G401.6 (cell line): Measurements from ENCODE around the gene ARHGEF12.

Source experiments
- FAIRE-seq: peaks from 2 replicates; lab custom pipeline; 2012; peaks lifted over from hg19 to GRCh38; lab: Jason Lieb, UNC

Gene ARHGEF12

DNA sequence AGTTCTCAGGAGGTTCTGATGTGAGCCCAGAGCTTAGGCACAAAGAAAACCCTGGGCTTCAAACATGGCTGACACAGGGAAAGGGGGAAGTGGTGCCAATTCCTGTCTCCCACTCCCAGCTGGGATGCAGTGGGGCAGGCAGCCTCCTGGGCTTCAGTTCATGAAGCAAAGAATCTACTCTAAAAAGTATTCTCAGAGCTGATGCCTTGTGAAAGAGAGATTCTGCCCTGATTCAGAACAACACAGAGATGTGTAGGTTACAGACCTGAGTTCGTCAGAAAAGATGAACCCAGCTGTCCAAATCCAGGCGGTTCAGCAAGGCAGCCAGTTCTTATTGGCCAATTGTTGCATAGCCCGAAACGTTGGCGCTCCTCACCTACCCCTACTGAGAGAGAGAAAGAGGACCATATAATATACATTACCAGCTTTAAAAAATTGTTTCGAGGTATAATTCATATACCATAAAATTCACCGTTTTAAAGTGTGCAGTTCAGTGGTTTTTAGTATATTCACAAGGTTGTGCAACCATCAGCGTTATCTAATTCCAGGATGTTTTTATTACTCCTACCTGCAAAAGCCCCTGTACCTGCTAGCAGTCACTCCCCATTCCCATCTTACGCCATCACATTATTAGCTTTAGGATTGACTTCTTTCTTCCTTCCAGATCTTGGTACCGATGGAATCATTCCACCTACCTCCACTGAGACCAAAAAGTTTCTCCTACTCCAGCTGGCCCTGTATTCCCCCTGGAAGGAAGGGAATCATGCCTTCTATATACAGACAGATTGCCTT, 18.3 kb upstream of the ARHGEF12 start:
- FAIRE-seq, result no peak

- no peak for FAIRE-seq
These were observed 17.3 kb upstream of the ARHGEF12 start for GRCh38 chr11:120318906-120319305.

DNA sequence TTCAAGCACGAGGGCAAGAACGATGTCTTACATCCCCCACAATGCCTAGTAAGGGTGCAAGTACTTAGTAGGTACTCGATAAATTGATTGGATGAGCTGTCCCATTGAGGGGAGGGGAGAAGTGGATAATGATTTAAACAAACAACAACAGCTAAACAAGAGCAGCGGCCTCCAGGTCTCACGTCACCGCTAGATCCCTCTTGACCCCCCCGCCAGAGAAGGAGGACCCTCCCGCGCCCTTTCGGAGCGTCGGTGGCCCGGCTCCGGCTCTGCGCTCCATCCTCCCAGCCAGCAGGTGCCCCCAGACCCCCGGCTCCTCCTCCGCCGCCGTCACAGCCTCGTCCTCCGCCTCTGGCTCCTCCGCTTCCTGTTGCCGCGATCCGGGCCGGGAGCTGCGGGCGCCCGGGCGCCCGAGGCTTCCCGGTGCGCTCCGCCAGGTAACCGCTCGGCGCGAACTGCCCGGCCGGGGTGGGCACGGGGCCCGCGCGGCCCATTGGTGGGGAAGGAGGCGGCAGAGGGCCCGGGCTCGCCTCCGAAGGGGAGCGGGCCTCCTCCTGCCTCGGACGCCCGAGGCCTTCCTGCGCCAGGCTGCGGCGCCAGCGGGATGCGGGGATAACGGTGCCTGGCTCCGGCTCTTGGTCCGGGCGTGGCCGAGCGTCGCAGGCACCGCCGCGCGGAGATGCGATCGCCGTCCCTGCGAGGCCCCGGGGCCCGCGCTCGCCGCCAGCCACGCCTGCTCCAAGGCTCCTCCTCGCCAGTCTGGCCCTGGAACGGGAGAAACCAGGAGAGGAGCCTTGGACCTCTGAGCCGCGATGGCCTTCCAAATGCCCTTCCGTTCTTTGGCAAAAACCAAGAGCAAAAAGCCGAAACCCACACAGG, 11.0 kb upstream of the ARHGEF12 start, which contains the start of gene TLCD5:
TLCD5 (plus strand) TSS at position 368 of the 879 bp plus-strand sequence. CDS start 2,143 bp downstream, outside the sequence.
- FAIRE-seq, result no peak

DNA sequence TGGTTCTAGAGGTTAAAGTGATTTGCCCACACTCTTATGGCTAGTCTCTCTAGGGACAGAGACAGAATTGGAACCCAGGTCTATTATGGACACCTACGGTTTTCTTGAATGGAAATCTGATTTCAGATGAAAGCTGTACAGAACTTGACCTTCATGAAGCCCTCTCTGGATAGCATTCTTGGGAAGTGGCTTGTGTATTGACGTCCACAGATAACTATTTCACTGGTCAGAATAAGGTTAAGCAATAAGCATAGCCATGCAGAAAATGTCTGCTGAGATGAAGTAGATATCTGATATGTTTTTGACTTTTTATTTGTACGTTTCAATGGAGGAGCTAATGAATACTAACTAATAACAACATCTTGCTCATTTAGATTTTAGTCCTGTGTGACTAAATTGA, 10.0 kb upstream of the ARHGEF12 start:
- FAIRE-seq, result no peak

DNA sequence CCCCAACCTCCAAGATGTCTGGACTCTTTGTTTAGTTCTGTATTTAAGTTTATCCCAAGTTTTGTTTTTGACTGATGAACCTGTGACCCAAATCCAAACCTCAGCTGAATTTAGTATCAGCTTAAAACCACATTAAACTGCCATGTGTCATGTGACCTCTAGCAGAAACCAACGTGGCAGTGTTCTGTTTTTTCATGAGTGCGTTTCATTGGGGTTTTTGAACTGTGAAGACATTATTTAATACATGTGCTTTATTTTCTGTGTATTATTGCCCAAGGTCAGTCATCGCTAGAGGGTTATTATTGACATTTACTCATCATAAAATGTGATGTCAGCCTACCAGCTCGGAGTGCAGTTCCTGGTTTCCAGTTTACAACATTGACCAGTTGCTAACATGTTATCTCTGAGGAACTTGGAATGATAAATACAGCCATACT, 9.3 kb upstream of the ARHGEF12 start:
- FAIRE-seq, result no peak

GRCh38 chr11:120327311-120327710, 8.9 kb upstream of the ARHGEF12 start:
- FAIRE-seq, result no peak

DNA sequence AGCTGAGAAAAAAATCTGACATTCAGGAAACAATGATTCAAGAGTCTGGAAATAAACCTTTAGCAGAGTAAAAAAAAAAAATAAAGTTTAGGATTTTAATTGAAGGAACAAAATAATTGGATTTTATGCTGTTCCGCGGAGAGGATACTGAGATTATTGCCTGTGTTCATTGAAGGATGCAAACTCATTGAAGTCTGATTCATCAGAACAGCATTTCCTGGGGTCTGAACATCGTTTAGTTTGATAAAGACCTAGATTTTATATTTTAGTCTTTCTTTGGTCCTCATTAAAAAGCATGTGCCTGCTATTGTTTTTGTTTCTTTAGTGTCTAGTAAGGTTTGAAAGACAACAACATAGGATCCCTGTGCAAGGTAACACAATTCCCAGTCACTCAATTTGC, 6.7 kb upstream of the ARHGEF12 start:
- no peak for FAIRE-seq

GRCh38 chr11:120330045-120330444, 6.2 kb upstream of the ARHGEF12 start:
- no peak for FAIRE-seq

- peak; percentile 66 for FAIRE-seq
These were observed 4.8 kb upstream of the ARHGEF12 start for GRCh38 chr11:120331301-120331996.

GRCh38 chr11:120332822-120333716, 3.1 kb upstream of the ARHGEF12 start:
- FAIRE-seq, result no peak

DNA sequence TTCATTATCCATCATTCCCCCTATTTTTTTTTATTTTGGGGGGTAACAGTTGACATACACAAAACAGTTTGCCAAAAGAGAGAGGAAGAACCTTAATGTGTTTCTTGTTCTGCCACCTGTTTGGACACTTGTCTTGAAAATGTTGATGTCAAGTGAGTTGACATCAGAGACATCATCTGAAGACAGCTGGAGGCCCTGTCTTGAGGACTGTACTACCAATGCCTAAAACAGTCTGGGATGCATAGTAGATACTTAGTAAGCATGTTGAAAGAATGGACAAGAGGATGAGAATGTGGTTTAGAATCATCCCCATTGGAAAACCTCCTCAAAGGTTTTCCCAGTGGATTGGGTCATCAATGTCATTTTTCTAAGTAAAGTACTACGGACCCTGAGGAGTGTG, 2.4 kb upstream of the ARHGEF12 start:
- no peak for FAIRE-seq

GRCh38 chr11:120334332-120334731, 1.9 kb upstream of the ARHGEF12 start:
- no peak for FAIRE-seq

GRCh38 chr11:120334894-120335462, 1.2 kb upstream of the ARHGEF12 start:
- peak; percentile 85 for FAIRE-seq

DNA sequence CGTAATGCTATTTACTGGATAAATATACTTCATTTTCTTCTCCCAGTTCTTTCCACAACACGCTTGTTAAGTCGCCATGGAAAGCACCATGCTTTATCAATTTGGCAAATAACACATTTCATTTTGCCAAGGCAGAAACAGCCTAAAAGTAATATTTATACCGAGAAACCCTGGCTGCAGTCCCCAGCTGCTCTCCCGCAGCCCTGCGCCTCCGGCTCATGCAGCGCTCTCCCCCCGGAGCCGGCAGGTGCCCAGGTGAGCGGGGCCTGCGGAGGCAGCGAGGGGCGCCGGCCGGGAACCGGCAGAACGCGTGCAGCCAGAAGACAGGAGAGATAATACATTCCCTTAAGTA, 681 bp upstream of the ARHGEF12 start:
- no peak for FAIRE-seq

GRCh38 chr11:120336641-120337354, 585 bp downstream of the ARHGEF12 start:
- no peak for FAIRE-seq

- FAIRE-seq, result no peak
These were observed 1.3 kb downstream of the ARHGEF12 start for GRCh38 chr11:120337355-120338106.

GRCh38 chr11:120338107-120338933, 2.1 kb downstream of the ARHGEF12 start:
- peak; percentile 41 for FAIRE-seq

GRCh38 chr11:120339394-120339890, 3.2 kb downstream of the ARHGEF12 start:
- FAIRE-seq, result no peak

- no peak for FAIRE-seq
These were observed 4.3 kb downstream of the ARHGEF12 start for GRCh38 chr11:120340529-120340928.
